Muscle of arm (tissue), 12 donors: ENCODE data around the gene PDE4D. TPM values are rescaled to one million over a fixed set of nuclear protein-coding genes. Genes with fewer than 3 reads are reported as not detected.

ENCODE experiments used
- DNase-seq: peaks from one replicate; pipeline ENCODE4 v3.0.0-alpha.2; 2013
- polyA plus RNA-seq, 12 donors: library from polyadenylated mRNA; unstranded; fragments of 120-200 nt; gene quantifications; one replicate each; pipeline ENCODE4 v1.2.1, GENCODE V29; 2013; ENCODE audit not compliant: insufficient read length in 12 of 12

Gene PDE4D
- polyA plus RNA-seq, 12 donors, result 28.2 to 56.3 (median 41.5) TPM; not detected in 1

- DNase-seq, result no peak
These were observed 751.4 kb downstream of the PDE4D start for GRCh38 chr5:59142138-59142537.

- DNase-seq, result no peak
These were observed 753.4 kb downstream of the PDE4D start for GRCh38 chr5:59140133-59140532.

DNA sequence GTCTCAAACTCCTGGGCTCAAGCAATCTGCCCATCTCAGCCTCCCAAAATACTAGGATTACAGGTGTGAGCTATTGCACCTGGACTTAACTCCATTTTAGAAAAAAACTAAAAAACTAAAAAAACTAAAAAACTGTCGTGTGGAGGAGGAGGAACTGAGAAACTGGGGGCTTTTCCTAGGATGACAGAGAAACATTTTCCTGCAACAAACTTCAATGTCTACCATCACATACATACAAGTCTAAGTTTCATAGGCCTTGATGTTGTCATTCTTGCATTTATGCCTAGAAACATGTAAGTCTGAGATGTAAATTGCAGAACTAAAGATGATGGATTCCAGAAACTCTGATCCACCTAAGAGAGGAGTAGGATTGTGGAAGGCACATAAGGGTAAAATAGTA lies 753.8 kb downstream of the PDE4D start:
- DNase-seq, result no peak

GRCh38 chr5:59138509-59138908 lies 755.0 kb downstream of the PDE4D start:
- no peak for DNase-seq

DNA sequence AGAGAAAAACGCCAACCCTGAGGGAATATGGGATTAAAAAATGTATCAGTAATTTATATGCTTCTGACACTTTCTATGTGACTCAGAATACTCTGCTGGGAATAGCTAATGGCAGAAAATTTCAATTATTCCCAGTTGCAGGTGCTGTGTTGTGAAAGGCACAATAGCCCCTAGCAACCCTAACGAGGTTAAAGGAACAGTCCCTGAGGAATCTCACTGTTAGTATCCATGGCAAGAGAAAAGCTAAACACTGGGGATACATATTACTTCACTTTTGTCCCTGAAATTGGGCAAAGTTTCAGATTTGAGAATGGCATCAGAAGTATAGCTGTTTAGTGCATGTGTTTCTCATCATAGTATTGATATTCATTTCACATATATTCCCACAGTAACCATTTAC lies 755.7 kb downstream of the PDE4D start:
- DNase-seq, result no peak

- no peak for DNase-seq
These were observed 757.0 kb downstream of the PDE4D start for GRCh38 chr5:59136549-59136948.

- no peak for DNase-seq
These were observed 758.9 kb downstream of the PDE4D start for GRCh38 chr5:59134471-59135163.

GRCh38 chr5:59133764-59134261 lies 759.7 kb downstream of the PDE4D start:
- DNase-seq, result no peak

DNA sequence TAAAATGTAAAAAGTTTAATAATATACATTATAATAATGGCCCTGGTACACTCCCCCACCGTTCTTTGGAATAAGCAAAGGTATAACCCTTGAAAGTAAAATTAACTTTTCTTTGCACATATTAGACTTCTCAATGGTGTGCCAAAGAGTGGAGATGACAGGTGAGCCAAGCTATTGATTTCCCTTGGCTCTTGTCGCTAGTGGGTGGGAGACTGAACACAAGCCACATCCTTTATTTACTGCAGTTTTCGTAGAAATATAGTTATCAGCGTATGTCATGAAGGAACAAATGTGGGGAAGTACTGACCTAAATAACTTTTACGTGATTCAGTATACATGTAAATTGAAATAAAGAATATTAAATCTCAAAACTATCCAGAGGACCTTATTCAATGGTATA lies 761.4 kb downstream of the PDE4D start:
- no peak for DNase-seq

- no peak for DNase-seq
These were observed 763.1 kb downstream of the PDE4D start for GRCh38 chr5:59130431-59130830.

DNA sequence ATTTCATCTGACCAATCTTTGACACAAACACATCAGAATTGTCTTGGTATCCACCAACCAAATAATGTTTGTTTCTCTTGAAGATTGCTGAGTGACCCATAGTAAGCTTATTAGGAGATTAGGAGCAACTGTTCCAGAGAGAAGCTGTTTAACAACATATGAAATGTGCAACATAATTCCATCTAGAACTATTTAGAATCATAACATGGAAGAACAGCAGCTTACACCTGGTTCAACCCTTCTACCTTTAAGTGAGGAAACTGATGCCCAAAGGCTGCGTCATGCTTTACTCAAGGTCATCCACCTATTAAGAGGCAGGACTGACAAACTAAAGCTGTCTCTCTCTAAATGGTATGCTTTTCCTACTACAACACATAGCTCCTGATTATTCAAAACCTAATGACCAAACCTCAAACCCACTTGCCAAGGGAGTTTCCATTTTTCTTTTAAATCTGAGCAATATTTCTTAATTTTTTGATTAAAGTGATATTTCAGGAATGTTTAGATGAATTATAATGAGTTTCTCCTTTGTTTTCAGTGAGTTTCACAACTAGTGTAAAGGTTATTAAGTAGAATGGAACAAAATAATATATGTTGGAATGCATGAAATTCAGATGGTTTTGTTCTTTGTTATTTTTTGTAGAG lies 764.8 kb downstream of the PDE4D start:
- DNase-seq, result no peak

- DNase-seq, result peak; percentile 46
These were observed 766.6 kb downstream of the PDE4D start for GRCh38 chr5:59126708-59127573.

- no peak for DNase-seq
These were observed 767.4 kb downstream of the PDE4D start for GRCh38 chr5:59126016-59126707.

- DNase-seq, result no peak
These were observed 768.2 kb downstream of the PDE4D start for GRCh38 chr5:59125011-59125961.

- no peak for DNase-seq
These were observed 769.6 kb downstream of the PDE4D start for GRCh38 chr5:59123595-59124561.

- DNase-seq, result no peak
These were observed 774.0 kb downstream of the PDE4D start for GRCh38 chr5:59119480-59119879.

- no peak for DNase-seq
These were observed 776.2 kb downstream of the PDE4D start for GRCh38 chr5:59117320-59117719.

- no peak for DNase-seq
These were observed 777.2 kb downstream of the PDE4D start for GRCh38 chr5:59116231-59116865.

GRCh38 chr5:59115345-59115744 lies 778.2 kb downstream of the PDE4D start:
- DNase-seq, result no peak
